NB4 (cell line): ENCODE measurements around the gene CAP2.

Source experiments
- MYC ChIP-seq: IDR thresholded peaks from 2 replicates; pipeline ENCODE4 v1.6.1; 2011; ENCODE audit warnings: low read depth, low read length
- POLR2A ChIP-seq: IDR thresholded peaks from 2 replicates; pipeline ENCODE4 v1.6.1; 2011; ENCODE audit warnings: mild to moderate bottlenecking; ENCODE audit not compliant: insufficient read length; ENCODE audit errors: extremely low read depth
- TF ChIP-seq, protein P1 (sequence below): IDR thresholded peaks from one replicate; pipeline ENCODE4 v1.5.1; 2012; ENCODE audit warnings: low read depth, low read length
- TF ChIP-seq, protein P2 (sequence below): IDR thresholded peaks from 2 replicates; pipeline ENCODE4 v1.6.1; 2011; ENCODE audit warnings: low read depth, low read length

DNA sequence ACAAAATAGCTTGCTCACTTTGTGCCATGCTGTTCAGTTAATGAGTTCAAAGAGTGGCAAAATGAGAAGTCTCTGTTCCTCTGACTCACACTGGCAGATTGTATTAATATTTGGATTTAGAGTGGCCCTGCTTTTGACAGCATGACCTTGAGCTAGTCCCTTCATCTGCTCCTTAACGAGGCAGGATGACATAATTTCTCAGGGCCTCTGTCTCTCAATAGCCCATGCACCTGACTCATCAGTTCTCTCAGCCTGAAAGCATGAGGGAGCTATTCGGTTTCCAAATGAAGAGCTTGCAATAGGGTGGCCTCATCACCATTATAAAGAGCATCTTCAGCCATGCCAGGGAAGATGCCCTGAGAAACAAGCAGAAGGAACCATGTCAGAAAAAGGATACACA lies 38.2 kb downstream of the CAP2 start:
- TF ChIP-seq POLR2A (no peak), MYC (no peak)
- TF ChIP-seq, protein P1, sequence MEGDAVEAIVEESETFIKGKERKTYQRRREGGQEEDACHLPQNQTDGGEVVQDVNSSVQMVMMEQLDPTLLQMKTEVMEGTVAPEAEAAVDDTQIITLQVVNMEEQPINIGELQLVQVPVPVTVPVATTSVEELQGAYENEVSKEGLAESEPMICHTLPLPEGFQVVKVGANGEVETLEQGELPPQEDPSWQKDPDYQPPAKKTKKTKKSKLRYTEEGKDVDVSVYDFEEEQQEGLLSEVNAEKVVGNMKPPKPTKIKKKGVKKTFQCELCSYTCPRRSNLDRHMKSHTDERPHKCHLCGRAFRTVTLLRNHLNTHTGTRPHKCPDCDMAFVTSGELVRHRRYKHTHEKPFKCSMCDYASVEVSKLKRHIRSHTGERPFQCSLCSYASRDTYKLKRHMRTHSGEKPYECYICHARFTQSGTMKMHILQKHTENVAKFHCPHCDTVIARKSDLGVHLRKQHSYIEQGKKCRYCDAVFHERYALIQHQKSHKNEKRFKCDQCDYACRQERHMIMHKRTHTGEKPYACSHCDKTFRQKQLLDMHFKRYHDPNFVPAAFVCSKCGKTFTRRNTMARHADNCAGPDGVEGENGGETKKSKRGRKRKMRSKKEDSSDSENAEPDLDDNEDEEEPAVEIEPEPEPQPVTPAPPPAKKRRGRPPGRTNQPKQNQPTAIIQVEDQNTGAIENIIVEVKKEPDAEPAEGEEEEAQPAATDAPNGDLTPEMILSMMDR: no peak
- TF ChIP-seq, protein P2, sequence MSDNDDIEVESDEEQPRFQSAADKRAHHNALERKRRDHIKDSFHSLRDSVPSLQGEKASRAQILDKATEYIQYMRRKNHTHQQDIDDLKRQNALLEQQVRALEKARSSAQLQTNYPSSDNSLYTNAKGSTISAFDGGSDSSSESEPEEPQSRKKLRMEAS: no peak
